HL-60/S4 treated with retinoic acid at 250 ng/mL for 4 days and 3 days (cell line): ENCODE measurements around the gene ZBTB4.
"Not testable (repeated sequence)": the region's sequence is repeated elsewhere in the genome, so short reads cannot be mapped to it uniquely, and the experiment has no call there.

Experiments used
- in situ Hi-C: fragments of 300-500 bp; cut with MboI; formaldehyde crosslinking; loops from 2 replicates; pipeline ENCODE4 v1.7.0; 2022; ENCODE audit warnings: low sequenced_read_pairs

The ZBTB4 gene

DNA sequence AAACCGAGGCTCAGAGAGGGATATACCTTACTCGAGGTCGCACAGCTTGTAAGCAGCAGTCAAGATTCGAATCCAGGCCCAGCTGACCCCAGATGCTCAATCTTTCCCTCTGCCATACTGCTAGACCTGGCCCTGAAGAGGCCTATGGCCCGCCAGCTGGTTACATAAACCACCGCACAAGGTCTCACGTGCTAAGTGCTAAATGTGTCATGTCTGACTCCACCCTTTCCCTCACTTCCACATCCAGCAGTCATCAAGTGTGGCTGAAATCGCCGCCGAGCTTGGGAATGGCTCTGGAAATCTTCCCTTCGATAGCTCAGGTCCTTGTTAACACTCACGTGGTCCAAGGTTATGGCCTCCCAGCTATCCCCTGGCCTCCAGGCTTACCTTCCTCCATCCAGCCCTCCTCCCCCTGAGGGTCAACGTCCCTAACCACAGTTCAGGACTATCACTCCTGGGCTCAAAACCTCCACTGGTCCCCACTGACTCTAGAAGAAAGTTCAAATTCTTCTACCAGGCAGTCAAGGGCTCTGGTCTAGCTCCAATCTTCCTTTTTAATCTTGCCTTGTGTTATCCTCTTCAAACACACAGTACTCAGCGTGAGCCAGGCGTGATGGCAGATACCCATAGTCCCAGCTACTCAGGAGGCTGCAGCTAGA lies 3.5 kb downstream of the ZBTB4 start:
- in situ Hi-C loops, result no loop called here

DNA sequence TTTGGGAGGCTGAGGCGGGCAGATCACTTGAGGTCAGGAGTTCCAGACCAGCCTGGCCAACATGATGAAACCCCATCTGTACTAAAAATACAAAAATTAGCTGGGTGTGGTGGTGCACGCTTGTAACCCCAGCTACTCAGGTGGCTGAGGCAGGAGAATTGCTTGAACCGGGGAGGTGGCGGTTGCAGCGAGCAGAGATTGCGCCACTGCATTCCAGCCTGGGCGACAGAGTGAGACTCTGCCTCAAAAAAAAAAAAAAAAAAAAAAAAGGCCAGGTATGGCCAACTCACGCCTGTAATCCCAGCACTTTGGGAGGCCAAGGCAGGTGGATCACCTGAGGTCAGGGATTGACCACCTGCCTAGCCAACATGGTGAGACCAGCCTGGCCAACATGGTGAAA lies 4.7 kb downstream of the ZBTB4 start:
- in situ Hi-C loops, result not testable (repeated sequence)

DNA sequence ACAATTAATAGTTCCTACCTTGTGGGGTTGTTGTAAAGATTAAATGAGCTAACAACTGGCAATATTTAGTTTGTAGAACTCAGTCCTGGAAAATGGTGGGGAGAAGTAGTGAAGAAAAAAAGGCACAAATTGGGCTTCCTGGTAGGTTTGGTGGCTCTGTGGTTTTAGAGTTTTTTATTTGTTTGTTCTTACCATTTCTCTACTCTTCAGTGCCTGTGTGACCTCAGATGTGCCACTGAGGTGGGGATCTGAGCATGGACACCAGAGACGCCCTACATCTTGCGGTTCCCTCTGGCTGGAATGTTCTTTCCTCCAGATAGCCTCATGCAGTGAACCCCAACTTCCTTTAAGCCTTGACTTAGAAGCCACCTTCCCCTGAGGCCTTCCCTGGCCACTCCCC lies 7.7 kb downstream of the ZBTB4 start:
- in situ Hi-C loops, result no loop called here

DNA sequence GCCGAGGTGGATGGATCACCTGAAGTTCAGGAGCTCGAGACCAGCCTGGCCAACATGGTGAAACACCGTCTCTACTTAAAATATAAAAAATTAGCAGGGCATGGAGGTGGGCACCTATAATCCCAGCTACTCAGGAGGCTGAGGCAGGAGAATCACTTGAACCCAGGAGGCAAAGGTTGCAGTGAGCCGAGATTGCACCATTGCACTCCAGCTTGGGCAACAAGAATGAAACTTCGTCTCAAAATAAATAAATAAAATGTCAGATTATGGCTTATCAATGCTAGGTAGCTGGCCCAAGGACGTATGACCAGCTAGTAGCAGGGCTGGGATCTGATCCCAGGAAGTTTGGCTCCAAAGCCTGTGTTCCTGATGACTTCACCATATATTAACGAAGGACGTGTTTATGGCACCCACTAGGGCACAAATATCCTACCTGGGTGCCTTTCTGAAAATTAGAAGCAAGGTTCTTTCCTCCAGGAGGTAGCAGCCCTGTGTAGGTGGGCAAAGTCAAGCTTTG lies 8.9 kb downstream of the ZBTB4 start:
- in situ Hi-C loops, result not testable (repeated sequence)

DNA sequence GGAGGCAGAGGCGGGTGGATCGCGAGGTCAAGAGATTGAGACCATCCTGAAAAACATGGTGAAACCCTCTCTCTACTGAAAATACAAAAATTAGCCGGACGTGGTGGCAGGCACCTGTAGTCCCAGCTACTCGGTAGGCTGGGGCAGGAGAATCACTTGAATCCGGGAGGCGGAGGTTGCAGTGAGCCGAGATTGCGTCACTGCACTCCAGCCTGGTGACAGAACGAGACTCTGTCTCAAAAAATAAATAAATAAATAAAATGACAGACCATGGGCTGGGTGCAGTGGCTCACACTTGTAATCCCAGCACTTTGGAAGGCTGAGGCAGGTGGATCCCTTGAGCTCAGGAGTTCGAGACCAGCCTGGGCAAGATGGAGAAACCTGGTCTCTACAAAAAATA lies 9.6 kb downstream of the ZBTB4 start:
- in situ Hi-C loops, result not testable (repeated sequence)

DNA sequence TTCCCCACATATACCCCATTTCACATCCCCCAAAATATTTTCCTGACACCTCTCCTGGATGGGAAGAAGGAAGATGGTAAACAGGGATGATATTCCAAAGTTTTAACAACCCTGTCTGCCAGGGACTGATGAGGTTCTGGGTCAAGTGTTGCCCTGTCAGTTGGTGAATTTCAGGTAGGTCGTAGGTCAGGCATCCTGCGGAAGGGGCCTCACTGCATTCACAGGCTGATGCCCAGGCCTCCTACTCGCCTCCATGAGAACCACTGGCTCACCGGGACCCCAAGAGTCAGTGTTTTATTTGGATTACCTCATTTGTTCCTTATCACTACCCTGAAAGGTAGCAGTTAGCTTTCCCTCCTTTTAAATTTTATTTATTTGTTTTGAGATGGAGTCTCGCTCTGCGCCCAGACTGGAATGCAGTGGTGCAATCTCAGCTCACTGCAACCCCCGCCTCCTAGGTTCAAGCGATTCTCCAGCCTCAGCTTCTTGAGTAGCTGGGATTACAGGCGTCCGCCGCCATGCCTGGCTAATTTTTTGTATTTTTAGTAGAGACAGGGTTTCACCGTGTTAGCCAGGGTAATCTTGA lies 10.5 kb downstream of the ZBTB4 start:
- in situ Hi-C loops, result no loop called here

DNA sequence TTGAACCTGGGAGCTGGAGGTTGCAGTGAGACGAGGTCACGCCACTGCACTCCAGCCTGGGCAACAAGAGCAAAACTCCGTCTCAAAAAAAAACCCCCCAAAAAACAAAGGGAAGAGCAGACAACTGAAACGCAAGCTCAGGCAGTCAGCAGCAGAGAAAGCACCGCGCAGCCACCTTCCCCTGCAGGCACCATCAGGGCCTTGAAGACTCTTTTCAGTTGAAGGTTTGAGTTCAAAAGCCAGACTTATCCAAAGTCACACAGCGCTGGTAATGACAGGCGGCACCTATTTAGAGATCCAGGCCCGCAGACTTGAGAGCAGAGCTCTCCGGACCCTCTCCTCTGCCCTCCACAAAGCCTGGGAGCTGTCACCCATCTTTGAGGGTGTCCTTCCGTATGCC lies 11.1 kb downstream of the ZBTB4 start:
- in situ Hi-C loops, result no loop called here

DNA sequence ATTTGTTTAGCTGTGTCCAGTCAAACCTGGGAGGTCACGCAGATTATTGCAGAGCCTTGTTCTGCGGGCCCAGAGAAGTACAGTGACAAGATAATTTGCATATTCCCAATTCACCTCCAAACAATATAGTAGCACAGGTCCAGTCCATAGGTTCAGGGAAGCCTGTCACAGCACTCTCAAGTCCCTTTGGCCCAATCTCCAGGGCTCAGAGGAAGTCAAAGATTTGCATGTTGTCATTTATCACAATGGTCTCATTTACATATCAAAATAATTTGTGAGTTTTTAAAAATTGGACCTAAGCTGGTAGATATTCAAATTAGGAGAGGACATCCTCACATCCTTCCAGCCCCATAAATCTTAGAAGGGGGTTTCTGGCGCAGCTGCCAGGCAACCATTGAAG lies 11.9 kb downstream of the ZBTB4 start:
- in situ Hi-C loops, result no loop called here

DNA sequence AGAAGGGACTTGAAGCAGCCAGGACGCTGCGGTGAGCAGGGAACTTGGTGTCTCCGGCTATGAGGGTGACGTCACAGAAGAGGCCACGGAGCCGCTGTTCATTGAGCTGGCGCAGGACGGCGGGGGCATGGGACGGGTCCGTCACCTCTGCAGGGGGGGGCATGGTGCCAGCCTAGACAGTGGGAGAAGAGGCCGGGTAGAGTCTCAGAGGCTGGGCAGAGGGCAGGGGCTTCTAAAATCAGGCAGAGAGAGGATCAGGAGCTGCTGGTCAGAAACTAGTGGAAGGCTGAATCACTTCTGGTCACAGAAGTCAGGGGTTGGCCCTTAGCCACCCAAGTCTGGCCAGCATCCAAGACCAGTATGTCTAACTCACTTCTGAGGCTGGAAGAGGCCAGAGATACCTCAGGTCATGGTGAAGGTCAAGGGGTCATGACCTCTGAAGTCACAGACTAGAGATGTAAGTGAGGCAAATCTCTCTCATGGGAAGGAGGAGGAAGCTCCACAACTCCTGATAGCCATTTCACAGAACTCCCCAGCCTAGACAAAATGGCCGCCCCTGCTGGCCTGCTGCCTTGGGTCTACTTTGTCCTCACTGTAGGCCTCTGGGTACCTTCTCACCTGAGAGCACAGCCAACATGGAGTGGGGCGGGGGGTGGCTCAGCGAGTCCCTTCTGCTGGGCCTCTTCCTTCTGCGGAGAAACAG lies 12.6 kb downstream of the ZBTB4 start:
- in situ Hi-C loops, result no loop called here

DNA sequence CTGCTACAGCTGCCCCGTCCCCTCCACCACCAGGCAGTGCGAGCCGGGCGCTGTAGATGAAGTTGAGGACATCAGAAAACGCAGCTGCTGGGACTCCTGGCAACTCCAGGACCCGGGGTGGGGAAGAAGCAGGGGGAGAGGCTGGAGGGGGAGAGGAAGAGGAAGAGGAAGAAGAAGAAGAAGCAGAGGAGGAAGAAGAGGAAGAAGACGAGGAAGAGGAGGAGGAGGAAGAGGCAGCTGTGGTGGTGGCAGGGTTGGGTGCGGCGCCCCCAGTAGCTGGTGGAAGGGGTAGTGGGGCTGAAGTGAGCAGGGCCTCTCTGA lies 13.2 kb downstream of the ZBTB4 start:
- in situ Hi-C loops, result no loop called here

DNA sequence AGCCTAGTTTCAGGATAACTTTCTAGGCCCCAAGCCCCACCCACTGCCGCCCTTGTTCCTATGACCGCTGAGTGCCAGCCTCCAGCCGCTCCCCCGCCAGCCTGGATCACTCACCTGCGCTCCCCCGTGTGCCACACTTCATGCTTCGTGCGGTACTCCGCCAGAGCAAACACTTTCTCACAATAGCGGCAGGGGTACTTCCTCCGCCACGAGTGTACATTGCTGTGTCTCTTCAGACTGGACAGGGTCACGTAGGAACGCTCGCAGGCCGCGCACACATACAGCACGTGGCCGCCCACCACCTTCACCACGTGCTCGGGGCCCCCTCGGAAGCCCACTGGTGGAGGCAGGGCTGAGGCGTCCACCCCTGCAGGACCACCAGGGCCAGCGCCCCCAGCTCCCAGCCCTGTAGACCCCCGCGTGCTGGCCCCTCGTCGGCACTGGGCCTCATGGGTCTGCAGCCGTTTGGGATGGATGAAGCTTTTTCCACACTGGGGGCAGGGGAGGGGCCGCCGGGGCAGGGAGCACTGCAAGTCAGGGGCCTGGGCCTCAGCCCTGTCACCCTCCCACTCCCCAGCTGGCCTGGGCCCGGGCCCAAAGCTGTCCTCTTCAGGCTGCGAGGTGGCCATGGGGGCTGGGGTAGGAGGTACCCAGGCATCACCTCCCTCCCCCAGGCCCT lies 13.7 kb downstream of the ZBTB4 start:
- in situ Hi-C loops, result no loop called here

DNA sequence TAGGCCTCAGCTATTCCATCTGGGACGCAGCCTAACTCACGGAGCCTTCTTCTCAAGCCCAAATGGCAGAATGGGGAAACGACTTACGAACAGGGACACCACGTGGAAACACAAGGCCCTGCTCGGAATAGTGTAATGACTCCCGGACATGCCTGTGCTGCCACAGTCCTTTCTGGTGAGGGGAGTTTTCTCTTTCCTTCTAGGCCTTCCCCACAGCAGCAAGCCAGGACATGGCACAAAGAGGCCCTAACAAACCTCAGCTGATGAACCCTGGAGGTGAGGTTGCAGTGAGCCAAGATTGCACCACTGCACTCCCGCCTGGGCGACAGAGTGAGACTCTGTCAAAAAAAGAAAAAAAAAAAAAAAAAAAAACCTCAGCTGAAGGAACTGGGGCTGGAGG lies 15.3 kb downstream of the ZBTB4 start:
- in situ Hi-C loops, result no loop called here

DNA sequence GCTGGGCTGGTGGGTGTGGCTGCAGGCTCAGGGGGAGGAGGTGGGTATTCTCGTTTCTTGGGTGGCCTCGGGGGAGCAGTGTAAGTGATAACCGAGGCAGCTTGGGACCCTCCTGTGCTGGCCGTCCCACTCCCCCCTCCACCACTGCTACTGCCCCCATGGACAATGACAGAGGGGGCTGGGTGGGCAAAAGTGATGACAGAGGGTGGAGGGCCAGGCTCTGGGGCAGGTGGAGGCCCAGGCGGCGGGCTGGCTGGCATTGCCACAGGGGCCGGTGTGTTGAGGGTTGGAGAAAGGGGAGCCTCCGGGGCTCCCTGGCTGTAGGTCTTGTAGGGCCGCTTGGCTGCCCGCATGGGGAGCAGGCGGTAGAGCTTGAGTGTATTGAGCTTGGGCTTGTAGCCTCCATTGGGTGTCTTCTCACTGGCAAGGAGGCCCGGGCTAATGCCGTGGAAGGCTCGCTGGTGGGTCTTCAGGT lies 16.0 kb downstream of the ZBTB4 start:
- in situ Hi-C loops, result no loop called here

DNA sequence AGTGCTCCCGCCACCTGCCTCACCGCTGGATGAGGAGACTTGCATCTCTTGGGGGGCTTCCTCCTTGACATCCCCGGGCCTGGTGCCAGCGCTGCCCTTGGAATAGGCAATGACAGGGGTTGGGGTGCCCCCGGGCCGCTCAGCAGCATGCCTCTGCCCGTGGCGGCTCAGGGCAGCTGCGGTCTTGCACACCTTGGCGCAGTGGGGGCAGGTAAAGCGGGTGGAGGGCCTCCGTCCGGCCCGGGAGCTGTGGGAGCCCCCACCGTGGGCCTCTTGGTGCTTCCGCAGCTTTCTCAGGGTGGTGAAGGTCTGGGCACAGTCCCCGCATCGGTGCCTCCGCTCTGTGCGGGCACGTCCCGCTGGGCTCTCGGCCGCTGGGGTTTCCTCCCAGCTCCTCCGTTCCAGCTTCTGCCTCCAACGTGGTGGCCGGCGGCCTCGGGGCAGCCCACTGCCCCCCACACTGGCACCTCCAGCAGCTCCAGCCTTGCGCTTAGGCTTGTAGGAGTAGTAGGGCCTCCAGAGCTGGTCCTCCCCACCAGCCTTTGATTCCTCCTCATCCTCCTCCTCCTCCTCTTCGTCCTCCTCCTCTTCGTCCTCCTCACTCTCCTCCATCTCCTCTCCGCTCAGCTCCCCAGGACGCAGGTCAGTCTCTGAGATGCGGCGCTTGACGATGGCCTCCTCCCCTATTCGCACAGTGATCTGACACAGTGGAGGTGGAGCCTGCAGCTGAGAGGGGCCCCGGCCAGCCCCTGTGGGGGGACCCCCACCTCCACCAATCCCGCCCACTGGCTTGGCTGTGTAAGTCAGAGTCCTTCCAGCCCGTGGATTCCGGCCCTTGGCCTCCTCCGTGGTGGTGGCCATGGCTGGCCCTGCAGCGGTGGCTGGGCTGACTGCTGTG lies 16.7 kb downstream of the ZBTB4 start:
- in situ Hi-C loops, result no loop called here

DNA sequence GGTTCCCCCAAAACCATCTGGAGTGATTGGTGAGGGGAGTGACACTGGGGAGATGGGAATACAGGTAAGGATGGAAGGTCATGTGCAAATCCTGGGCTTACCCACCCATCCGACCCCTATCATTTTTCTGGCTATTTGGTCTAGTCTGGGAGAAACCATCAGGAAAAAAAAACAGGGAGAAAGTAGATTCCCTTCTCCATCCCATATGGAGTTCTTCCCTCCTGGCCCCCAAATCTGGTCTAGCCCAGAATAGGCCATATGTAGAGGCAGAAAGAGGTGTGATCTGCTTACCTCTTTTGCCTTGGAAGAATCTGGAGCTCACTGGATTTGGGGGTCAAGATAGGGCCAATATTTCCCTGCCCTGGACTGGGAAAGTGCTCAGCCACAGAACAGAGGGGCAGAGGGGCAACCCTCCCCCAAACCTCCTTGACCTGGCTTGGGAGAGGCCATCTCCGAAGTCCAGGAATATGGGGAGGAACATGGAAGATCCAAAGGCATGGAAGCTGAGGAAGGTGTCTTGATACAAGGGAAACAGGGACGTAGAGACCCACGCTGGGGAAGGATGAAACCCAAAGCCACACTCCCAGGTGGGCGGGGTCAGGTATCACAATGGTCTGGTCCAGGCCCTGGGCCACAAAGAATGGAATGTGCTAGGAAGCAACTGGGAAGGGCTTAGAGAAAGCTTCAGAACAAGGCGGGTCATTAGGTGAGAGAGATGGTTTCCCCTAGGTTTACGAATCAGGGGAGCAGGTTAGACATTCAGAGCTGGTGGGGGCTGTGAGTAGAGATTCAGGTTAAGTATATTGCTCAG lies 18.4 kb downstream of the ZBTB4 start:
- in situ Hi-C loops, result no loop called here

DNA sequence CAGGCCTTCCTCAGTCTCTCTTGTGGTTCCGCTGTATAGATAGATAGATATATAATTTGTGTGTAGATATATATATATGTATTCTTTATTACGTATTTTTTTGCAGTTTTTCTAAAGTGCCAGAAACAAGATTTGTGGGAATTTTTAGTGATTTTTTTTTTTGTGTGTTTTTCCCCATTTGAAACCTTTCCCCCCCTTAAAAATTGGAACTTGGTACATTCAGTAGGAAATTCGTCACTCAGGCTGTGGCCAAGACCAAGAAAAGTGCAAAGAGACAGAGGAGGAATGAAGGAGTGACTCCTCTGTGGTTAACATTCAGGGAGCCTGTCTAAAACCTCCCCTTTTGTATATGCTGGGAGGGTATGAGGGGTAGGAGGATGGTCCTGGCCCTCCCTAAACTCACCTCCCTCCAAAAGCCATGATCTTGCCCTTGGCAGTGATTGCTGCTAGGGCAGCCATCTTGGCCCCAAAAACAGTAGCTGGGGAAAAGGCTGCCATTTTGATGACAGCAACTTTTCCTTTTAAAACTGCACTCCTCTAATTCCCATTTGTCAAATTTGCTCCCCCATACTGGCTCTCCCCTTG lies 19.4 kb downstream of the ZBTB4 start:
- in situ Hi-C loops, result no loop called here

DNA sequence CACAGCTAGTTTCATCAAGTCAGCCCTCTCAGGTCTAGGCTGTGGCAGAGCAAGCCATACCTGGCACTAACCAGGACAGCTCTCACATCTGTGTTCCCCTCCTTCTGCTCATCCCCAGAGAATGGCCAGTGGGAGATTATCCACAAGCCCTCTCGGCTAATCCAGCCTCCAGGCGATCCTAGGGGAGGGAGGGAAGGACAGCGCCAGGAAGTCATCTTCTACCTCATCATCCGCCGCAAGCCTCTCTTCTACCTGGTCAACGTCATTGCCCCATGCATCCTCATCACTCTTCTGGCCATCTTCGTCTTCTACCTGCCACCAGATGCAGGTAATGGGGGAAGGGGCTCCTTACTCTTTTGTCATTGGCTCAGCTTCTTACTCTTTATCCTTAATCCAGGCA lies 31.0 kb downstream of the ZBTB4 start:
- in situ Hi-C loops, result no loop called here

DNA sequence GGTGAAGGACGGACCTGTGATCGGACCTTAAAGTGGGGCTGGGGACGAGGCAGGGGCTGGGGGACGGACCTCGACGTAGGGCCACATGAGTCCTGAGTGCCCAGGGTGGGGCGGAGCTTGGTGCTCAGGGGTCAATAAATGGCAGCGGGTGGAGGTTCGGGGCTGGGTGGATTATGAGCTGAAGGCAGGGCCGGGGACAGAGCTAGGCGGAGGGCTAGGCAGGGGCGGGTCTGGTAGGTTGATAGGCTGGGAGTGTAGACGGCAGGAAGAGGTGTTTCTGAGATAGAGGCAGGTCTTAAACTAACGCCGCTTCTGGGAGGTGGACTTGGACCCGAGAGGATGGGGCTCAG lies 33.8 kb downstream of the ZBTB4 start:
- in situ Hi-C loops, result no loop called here
